C4-2B (cell line): Measurements from ENCODE around the gene GLIPR1.

Experiments used
- CTCF ChIP-seq: fragments of 450-650 bp; conservative IDR thresholded peaks from 2 replicates; pipeline ENCODE4 v1.5.1; 2017; ENCODE audit warnings: mild to moderate bottlenecking
- ZFX ChIP-seq: fragments of 450-650 bp; IDR thresholded peaks from 2 replicates; pipeline ENCODE4 v1.6.1; 2017

- TF ChIP-seq CTCF, result no peak
- TF ChIP-seq ZFX, result no peak
Observed at GRCh38 chr12:75528272-75528671, 47.7 kb downstream of the GLIPR1 start.
